ENCODE results near the gene SGO2.
"Not testable (repeated sequence)": the region's sequence is repeated elsewhere in the genome, so short reads cannot be mapped to it uniquely, and the experiment has no call there.

The SGO2 gene

GRCh38 chr2:200609028-200609614, 83.1 kb downstream of the SGO2 start:
- no peak overlapping the region for H3K4me3 Mint-ChIP-seq
- H3K27me3 Mint-ChIP-seq (ENCODE audit: low read depth) = peaks cover 14% of the 10 kb centered on the region
- H3K4me1 Mint-ChIP-seq = no peaks in the 10 kb centered on the region
- no peak overlapping the region for H3K27ac Mint-ChIP-seq
- no peaks in the 10 kb centered on the region for H3K36me3 Mint-ChIP-seq (ENCODE audit: low read depth)
- peaks cover 6% of the 10 kb centered on the region for H3K9me3 Mint-ChIP-seq
- no peak for TF ChIP-seq CTCF (IDR thresholded peaks at IDR 0.05; ENCODE audit: unreplicated experiment in 3 of 3)

GRCh38 chr2:200610217-200610616, 84.2 kb downstream of the SGO2 start:
- H3K4me1 Mint-ChIP-seq; H3K4me3 Mint-ChIP-seq; H3K36me3 Mint-ChIP-seq (ENCODE audit: low read depth); H3K9me3 Mint-ChIP-seq; H3K27ac Mint-ChIP-seq: not testable (repeated sequence)
- peaks cover 18% of the 10 kb centered on the region for H3K27me3 Mint-ChIP-seq (ENCODE audit: low read depth)

GRCh38 chr2:200613692-200614091, 87.7 kb downstream of the SGO2 start:
- no peak for TF ChIP-seq CTCF (IDR thresholded peaks at IDR 0.05; ENCODE audit: unreplicated experiment in 3 of 3)
- no peak overlapping the region for H3K27ac Mint-ChIP-seq
- H3K27me3 Mint-ChIP-seq (ENCODE audit: low read depth) = peaks cover 15% of the 10 kb centered on the region
- H3K4me3 Mint-ChIP-seq = no peak overlapping the region
- H3K4me1 Mint-ChIP-seq = peaks cover 16% of the 10 kb centered on the region
- no peaks in the 10 kb centered on the region for H3K36me3 Mint-ChIP-seq (ENCODE audit: low read depth)
- no peaks in the 10 kb centered on the region for H3K9me3 Mint-ChIP-seq

GRCh38 chr2:200614249-200614648, 88.2 kb downstream of the SGO2 start:
- Mint-ChIP-seq H3K4me1 (peaks cover 22% of the 10 kb centered on the region), H3K9me3 (no peaks in the 10 kb centered on the region), H3K36me3 (ENCODE audit: low read depth) (no peaks in the 10 kb centered on the region), H3K27ac (no peak overlapping the region), H3K4me3 (no peak overlapping the region), H3K27me3 (ENCODE audit: low read depth) (peaks cover 13% of the 10 kb centered on the region)
- no peak for TF ChIP-seq CTCF (IDR thresholded peaks at IDR 0.05; ENCODE audit: unreplicated experiment in 3 of 3)

GRCh38 chr2:200615247-200615646, 89.2 kb downstream of the SGO2 start:
- TF ChIP-seq CTCF (IDR thresholded peaks at IDR 0.05; ENCODE audit: unreplicated experiment in 3 of 3) = no peak
- Mint-ChIP-seq H3K36me3 (ENCODE audit: low read depth) (no peaks in the 10 kb centered on the region), H3K4me1 (peaks cover 26% of the 10 kb centered on the region), H3K9me3 (no peaks in the 10 kb centered on the region), H3K4me3 (no peak overlapping the region), H3K27ac (no peak overlapping the region), H3K27me3 (ENCODE audit: low read depth) (peaks cover 13% of the 10 kb centered on the region)

GRCh38 chr2:200616193-200616592, 90.2 kb downstream of the SGO2 start:
- Mint-ChIP-seq H3K27ac (no peak overlapping the region), H3K27me3 (ENCODE audit: low read depth) (peaks cover 13% of the 10 kb centered on the region), H3K4me3 (no peak overlapping the region), H3K36me3 (ENCODE audit: low read depth) (no peaks in the 10 kb centered on the region), H3K9me3 (no peaks in the 10 kb centered on the region), H3K4me1 (peaks cover 26% of the 10 kb centered on the region)
- TF ChIP-seq CTCF (IDR thresholded peaks at IDR 0.05; ENCODE audit: unreplicated experiment in 3 of 3) = no peak
